IMR-90 (cell line): Measurements from ENCODE around the gene FBXL20. TPM values are rescaled to one million over a fixed set of nuclear protein-coding genes. Genes with fewer than 3 reads are reported as not detected.
"Not testable (repeated sequence)": the region's sequence is repeated elsewhere in the genome, so short reads cannot be mapped to it uniquely, and the experiment has no call there.

Experiments
- ATAC-seq: fragments of 200-7000 bp; cut with Tn5 transposase; 2 replicates; pipeline ENCODE4 v1.9.1; 2020; ENCODE audit warnings: low read depth, mild to moderate bottlenecking, moderate library complexity
- BruUV-seq: library from RNA; stranded (reverse); fragments of 400-500 nt; replicated peaks from 2 replicates; lab custom pipeline; 2021; lab: Mats Ljungman, UMichigan
- CTCF ChIA-PET: fragments of 300-600 bp; formaldehyde crosslinking; extraction: SDS; loops from one replicate; lab custom pipeline; 2021; ENCODE audit warnings: antibody characterized with exemption; lab: Yijun Ruan, JAX
- POLR2A ChIA-PET: fragments of 300-600 bp; sonication (Branson Sonifier 250); formaldehyde crosslinking; loops from one replicate; lab custom pipeline; 2022; ENCODE audit warnings: antibody characterized with exemption; ENCODE audit not compliant: unreplicated experiment; lab: Charles Lee
- DNase-seq: peaks from one replicate; pipeline ENCODE4 v3.0.0; 2013
- H2AFZ ChIP-seq: replicated peaks from 2 replicates; pipeline ENCODE3; 2013; ENCODE audit warnings: low read length, mild to moderate bottlenecking; ENCODE audit not compliant: poor library complexity
- H2AK5ac ChIP-seq: 2 replicates; pipeline ENCODE4 v1.6.1; 2013; ENCODE audit warnings: low read depth, low read length, inconsistent platforms
- H2AK9ac ChIP-seq: replicated peaks from 2 replicates; pipeline ENCODE3; 2013; ENCODE audit warnings: mild to moderate bottlenecking, low read depth, low read length, moderate library complexity; ENCODE audit not compliant: poor library complexity
- H2BK120ac ChIP-seq: 2 replicates; pipeline ENCODE4 v1.6.1; 2013; ENCODE audit warnings: low read depth, low read length, inconsistent platforms
- H2BK15ac ChIP-seq: 3 replicates; pipeline ENCODE4 v1.6.1; 2013; ENCODE audit warnings: low read depth, low read length, inconsistent platforms
- H2BK20ac ChIP-seq: 2 replicates; pipeline ENCODE4 v1.6.1; 2013; ENCODE audit warnings: low read depth, mild to moderate bottlenecking, inconsistent platforms, low read length, moderate library complexity
- H2BK5ac ChIP-seq: 2 replicates; pipeline ENCODE4 v1.6.1; 2013; ENCODE audit warnings: mild to moderate bottlenecking, low read depth, low read length, inconsistent platforms; ENCODE audit not compliant: poor library complexity, severe bottlenecking
- H3K14ac ChIP-seq: replicated peaks from 2 replicates; pipeline ENCODE4 v1.6.1; 2013; ENCODE audit warnings: low read depth, low read length, inconsistent platforms
- H3K18ac ChIP-seq: 2 replicates; pipeline ENCODE4 v1.6.1; 2013; ENCODE audit warnings: low read depth, low read length, control low read depth
- H3K23ac ChIP-seq: 2 replicates; pipeline ENCODE4 v1.6.1; 2013; ENCODE audit warnings: low read depth, low read length, inconsistent platforms
- H3K27ac ChIP-seq: 2 replicates; pipeline ENCODE4 v1.5.1; 2013; ENCODE audit warnings: mild to moderate bottlenecking, control low read depth, low read length; ENCODE audit not compliant: insufficient read depth
- H3K27me3 ChIP-seq: 2 replicates; pipeline ENCODE4 v1.6.1; 2013; ENCODE audit warnings: low read length; ENCODE audit not compliant: control insufficient read depth, insufficient read depth
- H3K36me3 ChIP-seq: 2 replicates; pipeline ENCODE4 v1.6.1; 2013; ENCODE audit warnings: low read length, mixed read lengths; ENCODE audit not compliant: control insufficient read depth, insufficient read depth
- H3K4ac ChIP-seq: 2 replicates; pipeline ENCODE4 v1.6.1; 2013; ENCODE audit warnings: low read depth, low read length, inconsistent platforms
- H3K4me1 ChIP-seq: 2 replicates; pipeline ENCODE4 v1.6.1; 2013; ENCODE audit warnings: low read length, mixed read lengths; ENCODE audit not compliant: control insufficient read depth, insufficient read depth
- H3K4me2 ChIP-seq: 2 replicates; pipeline ENCODE4 v1.6.1; 2013; ENCODE audit warnings: low read depth, mild to moderate bottlenecking, control low read depth, low read length, moderate library complexity
- H3K4me3 ChIP-seq: 2 replicates; pipeline ENCODE4 v1.5.1; 2013; ENCODE audit warnings: low read depth, mild to moderate bottlenecking, control low read depth, low read length, moderate library complexity; ENCODE audit not compliant: insufficient read depth
- H3K56ac ChIP-seq: 2 replicates; pipeline ENCODE4 v1.6.1; 2013; ENCODE audit warnings: low read length, inconsistent platforms; ENCODE audit not compliant: insufficient read depth; ENCODE audit errors: extremely low read depth
- H3K79me1 ChIP-seq, 2 experiments: 2 replicates each; pipeline ENCODE4 v1.6.1; 2013; ENCODE audit warnings: low read length in 2 of 2, inconsistent platforms in 1 of 2, low read depth in 1 of 2
- H3K9ac ChIP-seq: 2 replicates; pipeline ENCODE4 v1.6.1; 2013; ENCODE audit warnings: low read depth, low read length, control low read depth
- H3K9me1 ChIP-seq: 2 replicates; pipeline ENCODE4 v1.6.1; 2013; ENCODE audit warnings: low read length, inconsistent platforms; ENCODE audit not compliant: insufficient read depth
- H3K9me3 ChIP-seq: 2 replicates; pipeline ENCODE4 v1.6.1; 2013; ENCODE audit warnings: low read length; ENCODE audit not compliant: control insufficient read depth, insufficient read depth
- H4K20me1 ChIP-seq: 2 replicates; pipeline ENCODE4 v1.6.1; 2013; ENCODE audit warnings: low read length, inconsistent platforms; ENCODE audit not compliant: insufficient read depth
- H4K5ac ChIP-seq: 2 replicates; pipeline ENCODE4 v1.6.1; 2013; ENCODE audit warnings: mild to moderate bottlenecking, low read depth, low read length, control low read depth
- H4K8ac ChIP-seq, 2 experiments: 2 replicates each; pipeline ENCODE4 v1.6.1; 2013; ENCODE audit warnings: low read depth in 2 of 2, low read length in 2 of 2, control low read depth in 1 of 2, inconsistent platforms in 1 of 2
- H4K91ac ChIP-seq: 2 replicates; pipeline ENCODE4 v1.6.1; 2013; ENCODE audit warnings: low read depth, low read length, inconsistent platforms; ENCODE audit not compliant: insufficient read depth
- WGBS, 2 experiments: methylation state at CpG; one replicate each; pipeline versions ENCODE4 v1.1.5 to v1.1.7; 2013; ENCODE audit warnings: missing lambda C conversion rate in 2 of 2; ENCODE audit not compliant: insufficient read length in 1 of 2; ENCODE audit errors: extremely low coverage in 2 of 2; 5-methylcytosine and 5-hydroxymethylcytosine counted together
- dilution Hi-C: fragments of 300-500 bp; cut with HindIII; formaldehyde crosslinking; loops from one replicate; pipeline ENCODE4 v1.14.3; 2018; ENCODE audit warnings: low sequenced_read_pairs; ENCODE audit not compliant: unreplicated experiment
- in situ Hi-C: fragments of 300-500 bp; cut with MboI; formaldehyde crosslinking; loops from 3 replicates; pipeline ENCODE4 v1.14.3; 2019; ENCODE audit warnings: low sequenced_read_pairs, inconsistent platforms, mixed read lengths
- intact Hi-C: fragments of 100-400 bp; cut with micrococcal nuclease; formaldehyde crosslinking; loops from 2 replicates; pipeline ENCODE4 v1.10.0; 2022
- polyA plus RNA-seq, 3 experiments: library from polyadenylated mRNA; depleted of rRNA; stranded (reverse); fragments of >200 nt; gene quantifications; 2 replicates each; pipeline ENCODE4 v1.2.3, GENCODE V29; 2012; ENCODE audit warnings: low replicate concordance in 1 of 3
- total RNA-seq: library from RNA; depleted of rRNA; stranded (reverse); fragments of >200 nt; gene quantifications from 2 replicates; pipeline ENCODE4 v1.2.3, GENCODE V29; 2012

The FBXL20 gene
- total and polyA plus RNA-seq, 2 of the 4 experiments (the other 2 are of a cell fraction) = 4.1 to 13.8 TPM

- POLR2A ChIA-PET = not testable (repeated sequence)
Measured at GRCh38 chr17:39439868-39440267, 38.4 kb upstream of the FBXL20 start.

More at GRCh38 chr17:39439868-39440267, 38.4 kb upstream of the FBXL20 start:
- H4K91ac ChIP-seq, H2BK20ac ChIP-seq, H2BK5ac ChIP-seq, H4K20me1 ChIP-seq, H3K9ac ChIP-seq, H3K9me3 ChIP-seq, H3K56ac ChIP-seq, ATAC-seq, H4K5ac ChIP-seq, intact Hi-C loops, H3K27me3 ChIP-seq, BruUV-seq, H3K18ac ChIP-seq, H3K4me1 ChIP-seq, H3K23ac ChIP-seq, H3K4me3 ChIP-seq, H2AK9ac ChIP-seq, H3K27ac ChIP-seq, H2AK5ac ChIP-seq, H4K8ac ChIP-seq, DNase-seq, H2BK15ac ChIP-seq, H3K4ac ChIP-seq, H2BK120ac ChIP-seq, H3K9me1 ChIP-seq, H3K4me2 ChIP-seq, CTCF ChIA-PET, H3K14ac ChIP-seq, dilution Hi-C loops, in situ Hi-C loops, H2AFZ ChIP-seq: not testable (repeated sequence)
- no CpG with 5 or more reads among the region's 2 CpGs for WGBS, 2 experiments
- H3K79me1 ChIP-seq = peaks cover 0 to 11% of the 10 kb centered on the region in 2 experiments; a peak in 2 of 4 replicates
- H3K36me3 ChIP-seq = peaks cover 47% of the 10 kb centered on the region
